ENCODE measurements around the gene PTPRT.

PTPRT gene

DNA sequence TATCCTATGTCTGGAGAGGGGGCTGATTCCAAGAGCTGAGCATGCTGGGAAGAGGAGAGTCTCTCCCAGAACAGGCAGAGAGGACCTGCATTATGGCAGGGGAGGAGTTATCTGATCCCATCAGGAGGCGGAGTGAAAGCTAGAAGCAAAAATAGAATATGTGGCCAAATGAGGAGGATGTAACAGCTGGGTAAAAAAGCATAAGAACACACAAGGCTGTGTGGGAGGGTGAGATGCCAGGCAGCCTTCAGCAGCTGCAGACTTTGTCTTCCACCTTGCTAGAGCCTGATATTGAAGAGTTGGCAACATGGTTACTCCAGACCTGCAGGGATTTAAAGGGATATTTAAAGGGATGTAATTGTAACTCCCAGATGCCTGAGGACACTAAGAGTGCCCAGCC, 167.1 kb downstream of the PTPRT start:
- Histone ChIP-seq H3K4me1 (ENCODE audit: insufficient read depth, low read length) (no peaks in the 10 kb centered on the region), H2AFZ (ENCODE audit: low read depth, low read length) (no peak overlapping the region), H3K36me3 (ENCODE audit: insufficient read depth, low read length) (no peaks in the 10 kb centered on the region), H3K27me3 (ENCODE audit: insufficient read depth, low read length) (no peaks in the 10 kb centered on the region), H3K9me3 (ENCODE audit: low read length) (no peaks in the 10 kb centered on the region), H3K4me3 (ENCODE audit: low read length) (no peak overlapping the region)

- no peak overlapping the region for H2AFZ ChIP-seq (ENCODE audit: low read depth, low read length)
- H3K4me1 ChIP-seq (ENCODE audit: insufficient read depth, low read length) = no peaks in the 10 kb centered on the region
- no peaks in the 10 kb centered on the region for H3K27me3 ChIP-seq (ENCODE audit: insufficient read depth, low read length)
- H3K9me3 ChIP-seq (ENCODE audit: low read length) = no peaks in the 10 kb centered on the region
- no peaks in the 10 kb centered on the region for H3K36me3 ChIP-seq (ENCODE audit: insufficient read depth, low read length)
- no peak overlapping the region for H3K4me3 ChIP-seq (ENCODE audit: low read length)
Observed at GRCh38 chr20:43022081-43022480, 167.6 kb downstream of the PTPRT start.

DNA sequence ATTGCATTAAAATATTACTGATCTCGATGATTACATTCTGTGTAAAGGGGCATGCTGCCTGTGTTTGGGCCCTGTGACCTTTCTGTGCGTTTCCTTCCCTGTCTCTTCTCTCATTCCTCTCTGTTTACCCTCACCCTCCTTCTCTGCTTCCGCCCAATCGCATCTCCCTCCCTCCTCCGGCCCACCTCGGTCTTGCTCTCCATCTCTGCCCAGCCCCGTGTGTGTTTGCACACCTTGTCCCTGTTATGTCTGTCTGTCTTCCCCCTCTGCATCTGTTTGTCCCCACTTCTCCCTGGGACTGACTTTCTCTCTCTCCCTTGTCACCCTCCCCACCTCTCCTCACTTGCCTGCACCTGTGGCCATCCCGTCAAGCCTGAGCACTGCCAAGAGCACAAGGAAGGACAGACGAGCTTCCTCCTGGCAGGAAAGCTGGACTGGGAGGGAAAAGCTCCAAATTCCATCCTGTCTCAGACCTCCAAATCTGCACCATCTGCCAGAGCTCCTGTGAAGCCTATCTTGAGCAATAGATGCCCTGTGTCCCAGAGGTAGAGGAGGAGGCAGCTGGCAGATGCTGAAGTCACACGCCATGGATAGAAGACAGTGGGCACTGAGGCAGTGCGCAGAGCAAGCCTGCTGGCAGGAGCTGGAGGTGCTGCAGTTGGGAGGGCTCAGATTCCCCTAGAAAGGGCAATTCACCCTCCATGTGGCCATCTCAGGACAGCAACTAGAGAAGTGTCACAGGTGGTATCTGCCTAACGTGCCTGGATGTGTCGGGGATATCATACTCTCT, 172.3 kb downstream of the PTPRT start:
- Histone ChIP-seq H3K36me3 (ENCODE audit: insufficient read depth, low read length) (no peaks in the 10 kb centered on the region), H3K9me3 (ENCODE audit: low read length) (no peaks in the 10 kb centered on the region)

GRCh38 chr20:43016257-43016656, 173.4 kb downstream of the PTPRT start:
- no peak overlapping the region for H2AFZ ChIP-seq (ENCODE audit: low read depth, low read length)
- no peaks in the 10 kb centered on the region for H3K36me3 ChIP-seq (ENCODE audit: insufficient read depth, low read length)
- no peaks in the 10 kb centered on the region for H3K27me3 ChIP-seq (ENCODE audit: insufficient read depth, low read length)
- H3K9me3 ChIP-seq (ENCODE audit: low read length) = no peaks in the 10 kb centered on the region
- H3K4me3 ChIP-seq (ENCODE audit: low read length) = no peak overlapping the region
- no peaks in the 10 kb centered on the region for H3K4me1 ChIP-seq (ENCODE audit: insufficient read depth, low read length)

More for the DNA sequence above, 172.3 kb downstream of the PTPRT start:
- no peak overlapping the region for H2AFZ ChIP-seq (ENCODE audit: low read depth, low read length)
- H3K4me3 ChIP-seq (ENCODE audit: low read length) = no peak overlapping the region
- no peaks in the 10 kb centered on the region for H3K27me3 ChIP-seq (ENCODE audit: insufficient read depth, low read length)
- no peaks in the 10 kb centered on the region for H3K4me1 ChIP-seq (ENCODE audit: insufficient read depth, low read length)

DNA sequence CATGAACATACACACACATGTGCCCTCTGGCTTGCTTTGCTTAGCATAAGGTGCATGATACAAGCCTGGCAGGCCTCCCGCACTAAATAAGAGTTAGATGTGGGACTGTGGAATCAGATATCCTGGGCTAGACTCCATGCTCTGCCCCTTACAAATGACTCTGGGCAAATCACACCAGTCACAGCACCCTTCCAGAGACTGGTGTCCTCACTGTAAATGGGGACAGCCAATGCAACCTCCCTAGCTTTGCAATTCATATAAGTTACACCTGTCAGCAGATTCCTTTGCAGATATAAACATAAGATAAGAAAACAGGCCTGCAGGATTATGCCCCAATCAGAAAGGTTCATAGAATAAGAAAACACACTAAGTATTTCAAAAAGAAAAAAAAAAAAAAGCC, 174.1 kb downstream of the PTPRT start:
- H3K27me3 ChIP-seq (ENCODE audit: insufficient read depth, low read length) = no peaks in the 10 kb centered on the region
- H3K9me3 ChIP-seq (ENCODE audit: low read length) = no peaks in the 10 kb centered on the region

GRCh38 chr20:43014206-43014605, 175.5 kb downstream of the PTPRT start:
- Histone ChIP-seq H3K9me3 (ENCODE audit: low read length) (no peaks in the 10 kb centered on the region), H3K4me3 (ENCODE audit: low read length) (no peak overlapping the region), H3K27me3 (ENCODE audit: insufficient read depth, low read length) (no peaks in the 10 kb centered on the region), H3K4me1 (ENCODE audit: insufficient read depth, low read length) (no peaks in the 10 kb centered on the region), H2AFZ (ENCODE audit: low read depth, low read length) (no peak overlapping the region), H3K36me3 (ENCODE audit: insufficient read depth, low read length) (no peaks in the 10 kb centered on the region)

More for the DNA sequence above, 174.1 kb downstream of the PTPRT start:
- Histone ChIP-seq H3K4me1 (ENCODE audit: insufficient read depth, low read length) (no peaks in the 10 kb centered on the region), H2AFZ (ENCODE audit: low read depth, low read length) (no peak overlapping the region), H3K36me3 (ENCODE audit: insufficient read depth, low read length) (no peaks in the 10 kb centered on the region), H3K4me3 (ENCODE audit: low read length) (no peak overlapping the region)

DNA sequence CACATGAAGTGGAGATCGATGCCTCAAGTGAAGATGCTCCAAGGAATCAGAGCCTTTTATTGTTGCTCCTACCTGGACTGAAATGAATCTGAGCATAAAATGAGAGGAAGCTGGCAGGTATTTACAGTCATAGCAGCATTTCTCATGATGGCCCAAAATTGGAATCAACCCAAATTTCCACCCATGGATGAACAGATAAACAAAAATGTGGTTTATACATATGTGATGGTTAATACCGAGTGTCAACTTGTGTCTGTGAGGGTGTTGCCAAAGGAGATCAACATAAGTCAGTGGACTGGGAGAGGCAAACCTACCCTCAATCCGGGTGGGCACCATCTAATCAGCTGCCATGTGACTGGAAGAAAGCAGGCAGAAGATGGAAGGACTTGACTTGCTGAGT, 178.2 kb downstream of the PTPRT start:
- H3K4me3 ChIP-seq (ENCODE audit: low read length) = no peak overlapping the region
- no peak overlapping the region for H2AFZ ChIP-seq (ENCODE audit: low read depth, low read length)
- no peaks in the 10 kb centered on the region for H3K9me3 ChIP-seq (ENCODE audit: low read length)
- no peaks in the 10 kb centered on the region for H3K4me1 ChIP-seq (ENCODE audit: insufficient read depth, low read length)
- H3K27me3 ChIP-seq (ENCODE audit: insufficient read depth, low read length) = no peaks in the 10 kb centered on the region
- no peaks in the 10 kb centered on the region for H3K36me3 ChIP-seq (ENCODE audit: insufficient read depth, low read length)

DNA sequence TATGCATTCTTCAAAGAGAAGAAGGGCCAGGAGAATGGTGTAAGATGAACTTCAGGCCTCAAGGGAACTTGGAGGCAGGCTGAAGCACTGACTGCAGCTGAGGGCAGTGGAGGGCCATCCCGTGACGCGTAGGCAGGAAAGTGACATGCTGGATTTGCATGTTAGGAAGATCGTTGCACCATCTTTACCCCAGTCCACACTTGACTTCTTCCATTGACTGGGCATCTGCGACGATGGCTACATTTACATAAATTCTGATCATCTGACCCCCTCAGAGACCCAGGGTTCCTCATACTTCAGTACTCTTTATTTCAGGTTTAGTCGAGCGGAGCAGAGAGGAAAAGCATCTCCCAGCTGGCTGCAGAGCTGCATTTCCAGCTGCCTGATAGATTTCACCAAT, 180.2 kb downstream of the PTPRT start:
- Histone ChIP-seq H3K36me3 (ENCODE audit: insufficient read depth, low read length) (no peaks in the 10 kb centered on the region), H2AFZ (ENCODE audit: low read depth, low read length) (no peak overlapping the region), H3K27me3 (ENCODE audit: insufficient read depth, low read length) (no peaks in the 10 kb centered on the region), H3K9me3 (ENCODE audit: low read length) (no peaks in the 10 kb centered on the region), H3K4me3 (ENCODE audit: low read length) (no peak overlapping the region), H3K4me1 (ENCODE audit: insufficient read depth, low read length) (no peaks in the 10 kb centered on the region)

GRCh38 chr20:43007525-43007924, 182.2 kb downstream of the PTPRT start:
- Histone ChIP-seq H3K36me3 (ENCODE audit: insufficient read depth, low read length) (no peaks in the 10 kb centered on the region), H3K4me3 (ENCODE audit: low read length) (no peak overlapping the region), H3K9me3 (ENCODE audit: low read length) (no peaks in the 10 kb centered on the region), H3K4me1 (ENCODE audit: insufficient read depth, low read length) (no peaks in the 10 kb centered on the region), H3K27me3 (ENCODE audit: insufficient read depth, low read length) (no peaks in the 10 kb centered on the region), H2AFZ (ENCODE audit: low read depth, low read length) (no peak overlapping the region)

DNA sequence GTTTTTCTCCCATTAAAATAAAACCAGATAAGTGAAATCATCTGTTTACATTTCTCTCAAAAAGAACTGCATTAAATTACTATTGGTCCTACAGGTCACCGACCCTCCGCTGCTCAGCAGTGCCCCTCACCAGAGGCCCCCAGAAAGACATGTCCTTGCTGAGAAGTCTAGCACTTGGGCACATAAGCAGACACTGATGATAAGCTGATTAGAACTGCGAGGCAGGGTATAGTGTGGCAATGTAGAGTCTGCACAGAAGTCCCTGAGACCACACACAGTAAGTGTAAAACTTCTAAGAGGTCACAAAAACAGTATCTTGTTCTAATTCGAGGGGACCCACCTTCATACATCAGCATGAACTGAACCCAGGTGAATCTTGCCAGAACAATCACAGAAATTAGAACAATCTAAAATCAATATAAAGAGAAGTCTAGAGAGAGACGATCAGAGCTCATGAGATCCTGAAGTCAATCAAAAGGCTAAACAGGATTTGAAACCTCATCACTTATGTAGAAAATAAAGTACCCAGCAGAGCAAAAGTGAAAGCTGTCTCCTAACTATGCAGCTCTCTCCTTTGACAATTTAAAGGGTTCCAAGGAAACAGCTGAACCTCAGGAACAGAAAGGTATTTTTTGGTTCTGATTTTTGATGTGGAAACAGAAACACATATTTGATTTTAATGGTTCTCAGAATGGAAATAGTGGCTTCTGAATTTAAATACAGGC, 182.9 kb downstream of the PTPRT start:
- no peak overlapping the region for H2AFZ ChIP-seq (ENCODE audit: low read depth, low read length)

GRCh38 chr20:43003318-43003944, 186.3 kb downstream of the PTPRT start:
- no peak overlapping the region for H2AFZ ChIP-seq (ENCODE audit: low read depth, low read length)
- no peaks in the 10 kb centered on the region for H3K9me3 ChIP-seq (ENCODE audit: low read length)
- H3K27me3 ChIP-seq (ENCODE audit: insufficient read depth, low read length) = no peaks in the 10 kb centered on the region
- no peaks in the 10 kb centered on the region for H3K36me3 ChIP-seq (ENCODE audit: insufficient read depth, low read length)
- H3K4me3 ChIP-seq (ENCODE audit: low read length) = no peak overlapping the region
- H3K4me1 ChIP-seq (ENCODE audit: insufficient read depth, low read length) = no peaks in the 10 kb centered on the region

More for the DNA sequence above, 182.9 kb downstream of the PTPRT start:
- Histone ChIP-seq H3K9me3 (ENCODE audit: low read length) (no peaks in the 10 kb centered on the region), H3K4me1 (ENCODE audit: insufficient read depth, low read length) (no peaks in the 10 kb centered on the region), H3K27me3 (ENCODE audit: insufficient read depth, low read length) (no peaks in the 10 kb centered on the region), H3K4me3 (ENCODE audit: low read length) (no peak overlapping the region), H3K36me3 (ENCODE audit: insufficient read depth, low read length) (no peaks in the 10 kb centered on the region)

- no peak overlapping the region for H2AFZ ChIP-seq (ENCODE audit: low read depth, low read length)
- no peaks in the 10 kb centered on the region for H3K27me3 ChIP-seq (ENCODE audit: insufficient read depth, low read length)
- H3K4me3 ChIP-seq (ENCODE audit: low read length) = no peak overlapping the region
- H3K4me1 ChIP-seq (ENCODE audit: insufficient read depth, low read length) = no peaks in the 10 kb centered on the region
- H3K36me3 ChIP-seq (ENCODE audit: insufficient read depth, low read length) = no peaks in the 10 kb centered on the region
- no peaks in the 10 kb centered on the region for H3K9me3 ChIP-seq (ENCODE audit: low read length)
Observed at GRCh38 chr20:42996141-42996540, 193.6 kb downstream of the PTPRT start.

DNA sequence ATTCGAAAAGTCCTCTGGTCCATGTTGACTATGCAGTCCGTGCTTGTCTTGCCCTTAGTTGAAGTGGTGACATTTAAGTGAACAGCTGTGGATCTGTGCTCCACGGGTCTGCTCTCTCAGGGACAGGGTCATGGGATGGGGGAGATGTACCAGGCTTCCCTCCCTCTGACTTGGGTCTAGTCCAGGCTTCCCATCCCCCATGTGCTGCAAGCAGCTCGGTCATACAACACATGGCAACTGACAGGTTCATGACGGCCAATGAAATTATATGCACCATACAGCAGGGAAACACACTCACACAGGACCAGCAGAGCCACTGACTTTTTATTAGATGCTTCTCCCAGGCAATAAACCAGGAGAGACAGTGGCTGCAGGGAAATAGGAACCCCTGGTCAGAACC, 201.4 kb downstream of the PTPRT start:
- Histone ChIP-seq H3K36me3 (ENCODE audit: insufficient read depth, low read length) (no peaks in the 10 kb centered on the region), H2AFZ (ENCODE audit: low read depth, low read length) (no peak overlapping the region), H3K27me3 (ENCODE audit: insufficient read depth, low read length) (no peaks in the 10 kb centered on the region), H3K4me3 (ENCODE audit: low read length) (no peak overlapping the region), H3K9me3 (ENCODE audit: low read length) (no peaks in the 10 kb centered on the region), H3K4me1 (ENCODE audit: insufficient read depth, low read length) (no peaks in the 10 kb centered on the region)

Data from neuron (in vitro differentiated cells).